ENCODE data around the gene BABAM2.
"Not testable (repeated sequence)": the region's sequence is repeated elsewhere in the genome, so short reads cannot be mapped to it uniquely, and the experiment has no call there.

Gene BABAM2

DNA sequence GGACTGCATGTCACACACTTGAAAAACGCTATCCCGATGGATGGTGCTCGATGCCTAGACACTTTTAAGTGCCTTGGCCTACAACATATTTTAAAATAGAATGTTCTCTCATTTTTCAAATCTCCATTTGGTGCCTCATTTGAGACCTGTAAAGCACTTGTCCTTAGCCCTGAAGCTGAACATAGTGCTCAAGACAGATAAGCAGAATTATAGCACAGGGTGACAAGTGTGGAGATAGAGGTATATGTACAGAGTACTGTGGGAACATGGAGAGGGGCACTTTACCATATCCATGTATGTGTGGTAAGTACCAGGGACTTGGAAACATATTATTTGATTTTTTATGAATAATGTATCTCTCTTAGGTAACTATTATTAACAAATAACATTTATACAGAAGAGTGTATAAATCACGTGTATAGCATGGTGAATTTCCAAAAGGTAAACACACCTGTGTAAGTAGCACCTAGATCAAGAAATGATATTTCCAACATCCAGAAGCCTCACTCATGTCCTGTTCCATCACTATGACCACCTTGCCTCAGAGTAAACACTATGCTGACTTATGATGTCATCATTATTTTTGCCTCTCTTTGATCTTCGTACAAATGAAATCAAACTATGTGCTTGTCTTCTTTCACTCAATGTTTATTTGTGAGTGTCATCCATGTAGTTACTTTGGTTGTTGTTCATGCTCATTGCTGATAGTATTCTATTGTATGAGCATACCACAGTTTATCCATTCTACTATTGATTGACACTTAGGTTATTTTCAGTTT is 103.6 kb downstream of the BABAM2 start:
- no peaks in the 10 kb centered on the region for H3K9me3 ChIP-seq
- no peaks in the 10 kb centered on the region for H3K27me3 ChIP-seq (ENCODE audit: low read depth)
- in situ Hi-C loops (cut with MboI; ENCODE audit: low sequenced_read_pairs): no loop called here
- H3K4me1 ChIP-seq: no peaks in the 10 kb centered on the region
- no peak for DNase-seq (ENCODE audit: low spot score in 2 of 2)
- no peaks in the 10 kb centered on the region for H3K36me3 ChIP-seq (replicated peaks)
- H3K4me3 ChIP-seq: no peak overlapping the region

DNA sequence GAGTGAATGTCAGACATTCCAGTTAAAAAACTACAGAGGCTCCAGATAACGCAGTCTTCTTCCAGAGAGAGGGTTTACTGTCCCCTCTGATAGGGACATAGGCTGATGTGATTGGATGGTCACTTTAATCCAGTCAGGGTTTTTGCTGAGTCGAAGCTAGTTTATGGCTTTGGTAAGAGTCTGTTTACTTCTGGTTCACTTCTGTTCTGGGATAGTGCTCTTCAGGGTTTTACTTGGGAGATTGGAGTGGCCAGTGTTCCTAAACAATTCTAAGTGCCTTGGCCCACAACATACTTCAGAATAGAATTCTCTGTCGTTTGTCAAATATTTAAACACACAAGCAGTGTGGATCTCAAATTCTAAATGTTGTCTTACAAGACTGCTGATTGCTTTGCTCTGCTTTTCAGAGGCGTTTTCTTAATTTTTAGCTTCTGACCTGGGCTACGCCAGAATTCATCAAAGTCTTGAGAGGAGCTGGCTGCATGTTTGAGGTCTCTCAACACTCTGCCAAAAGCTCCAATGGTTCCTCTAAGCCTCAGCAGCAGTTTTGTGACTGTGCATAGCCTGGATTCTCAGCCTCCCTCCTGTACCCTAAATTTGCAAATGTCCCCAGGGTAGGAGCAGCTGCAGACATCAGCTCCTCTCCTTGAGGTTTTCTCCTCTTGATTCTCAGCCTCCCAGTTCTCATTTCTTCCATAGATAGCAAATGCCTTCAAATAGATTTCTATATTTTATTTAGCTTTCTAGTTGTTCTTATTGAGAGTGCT is 105.8 kb downstream of the BABAM2 start:
- in situ Hi-C loops (cut with MboI; ENCODE audit: low sequenced_read_pairs): no loop called here
- no peaks in the 10 kb centered on the region for H3K4me1 ChIP-seq
- DNase-seq (ENCODE audit: low spot score in 2 of 2): no peak
- no peaks in the 10 kb centered on the region for H3K9me3 ChIP-seq
- no peaks in the 10 kb centered on the region for H3K36me3 ChIP-seq (replicated peaks)
- no peaks in the 10 kb centered on the region for H3K27me3 ChIP-seq (ENCODE audit: low read depth)
- H3K4me3 ChIP-seq: no peak overlapping the region

DNA sequence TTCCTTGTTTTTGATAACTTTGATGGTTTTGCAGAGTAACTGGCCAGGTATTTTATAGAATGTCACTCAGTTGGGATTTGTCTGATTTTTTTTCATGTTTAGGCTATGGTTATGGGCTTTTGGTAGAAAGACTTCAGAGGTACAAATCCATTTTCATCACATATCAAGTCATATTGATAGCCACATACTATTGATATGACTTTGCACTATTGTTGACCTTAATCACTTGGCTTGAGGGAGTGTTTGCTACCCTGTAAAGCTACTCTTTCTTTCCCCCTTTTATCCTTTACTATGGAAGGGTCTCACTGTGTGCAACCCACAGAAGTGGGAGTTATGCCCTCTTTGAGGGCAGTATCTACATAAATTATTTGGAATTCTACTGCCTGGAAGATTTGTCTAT is 109.8 kb downstream of the BABAM2 start:
- DNase-seq (ENCODE audit: low spot score in 2 of 2): no peak
- Histone ChIP-seq H3K9me3 (no peaks in the 10 kb centered on the region), H3K27me3 (ENCODE audit: low read depth) (no peaks in the 10 kb centered on the region), H3K4me3 (no peak overlapping the region), H3K36me3 (replicated peaks) (no peaks in the 10 kb centered on the region), H3K4me1 (no peaks in the 10 kb centered on the region)
- in situ Hi-C loops (cut with MboI; ENCODE audit: low sequenced_read_pairs): no loop called here

DNA sequence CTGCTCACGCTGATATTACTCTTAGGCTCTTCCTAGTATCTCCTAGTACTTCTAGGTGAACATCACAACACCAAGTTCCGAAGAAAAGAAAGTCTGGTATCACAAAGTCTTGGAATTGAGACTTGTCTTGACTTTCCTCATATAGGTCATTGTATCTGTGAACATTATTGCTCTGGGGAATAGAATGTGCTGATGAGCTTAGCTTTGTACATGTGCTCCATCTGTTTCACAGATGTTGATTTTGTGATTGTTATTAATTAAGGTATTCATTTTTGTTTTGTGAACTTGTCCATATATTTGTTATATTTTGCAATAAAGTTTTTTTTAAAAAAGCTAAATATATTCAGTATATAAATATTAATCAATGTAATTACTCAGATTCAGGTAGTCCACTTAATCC is 111.7 kb downstream of the BABAM2 start:
- H3K4me1 ChIP-seq: no peaks in the 10 kb centered on the region
- no peak for DNase-seq (ENCODE audit: low spot score in 2 of 2)
- no peak overlapping the region for H3K4me3 ChIP-seq
- H3K36me3 ChIP-seq (replicated peaks): no peaks in the 10 kb centered on the region
- H3K9me3 ChIP-seq: no peaks in the 10 kb centered on the region
- H3K27me3 ChIP-seq (ENCODE audit: low read depth): no peaks in the 10 kb centered on the region
- in situ Hi-C loops (cut with MboI; ENCODE audit: low sequenced_read_pairs): no loop called here

DNA sequence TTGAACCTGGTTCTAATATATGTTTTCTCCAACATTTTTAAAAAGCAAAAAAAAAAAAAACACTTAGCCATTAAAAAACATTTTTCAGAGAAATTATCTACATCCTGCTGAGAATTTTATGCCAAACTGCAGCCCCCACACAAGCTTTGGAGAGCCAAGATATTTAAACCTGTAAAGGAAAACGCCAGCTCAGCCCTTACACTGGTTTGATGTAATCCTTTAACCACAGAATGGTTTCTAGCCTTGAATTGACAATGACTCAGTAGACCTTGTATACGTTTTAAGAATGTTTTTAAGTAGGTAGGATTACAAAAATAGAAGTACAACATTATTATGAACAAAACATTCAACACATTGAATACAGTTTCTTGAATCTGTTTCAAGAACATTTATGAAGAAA is 113.6 kb downstream of the BABAM2 start:
- Histone ChIP-seq H3K4me3 (no peak overlapping the region), H3K36me3 (replicated peaks) (no peaks in the 10 kb centered on the region), H3K4me1 (no peaks in the 10 kb centered on the region), H3K27me3 (ENCODE audit: low read depth) (no peaks in the 10 kb centered on the region), H3K9me3 (no peaks in the 10 kb centered on the region)
- DNase-seq (ENCODE audit: low spot score in 2 of 2): no peak
- in situ Hi-C loops (cut with MboI; ENCODE audit: low sequenced_read_pairs): no loop called here

DNA sequence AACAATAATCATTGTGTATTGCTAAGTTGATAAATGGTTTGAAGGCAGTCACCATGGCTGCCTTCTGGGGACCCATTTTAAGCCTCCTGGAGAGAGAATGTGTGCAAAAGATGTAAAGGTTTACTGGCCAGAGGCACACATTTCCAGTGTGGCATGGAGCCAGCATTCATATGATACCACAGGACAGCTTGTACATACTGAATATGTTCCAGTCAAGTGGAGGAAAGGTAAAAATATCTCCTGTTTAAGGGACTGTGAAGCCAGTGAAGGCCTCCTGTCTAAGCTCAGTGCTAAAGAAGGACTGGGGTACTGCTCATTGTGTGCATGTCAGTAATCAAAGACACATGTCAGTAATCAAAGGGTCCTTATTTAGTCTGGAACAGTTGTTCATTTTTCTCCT is 119.2 kb downstream of the BABAM2 start:
- DNase-seq (ENCODE audit: low spot score in 2 of 2): no peak
- H3K9me3 ChIP-seq: no peaks in the 10 kb centered on the region

DNA sequence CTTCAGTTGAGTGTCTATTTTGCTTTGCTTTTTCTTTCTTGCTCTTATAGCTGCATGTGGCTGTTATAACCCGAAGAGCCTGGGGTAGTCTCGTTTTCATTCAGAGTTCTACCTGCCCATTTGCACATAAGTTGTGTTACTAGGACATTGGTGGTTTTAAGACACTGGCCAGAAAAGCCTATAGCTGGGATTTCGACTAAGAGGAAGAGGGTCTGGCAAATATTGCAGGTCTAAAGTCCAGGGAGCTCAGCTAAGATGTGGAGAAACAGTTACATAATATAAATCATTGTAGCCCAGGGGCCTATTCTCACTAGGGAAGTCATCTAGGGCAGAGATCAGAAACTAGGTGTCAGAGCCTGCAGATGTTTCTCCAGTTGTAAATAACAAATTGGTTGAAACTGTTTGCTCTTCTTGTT is 120.8 kb downstream of the BABAM2 start:
- no peak for DNase-seq (ENCODE audit: low spot score in 2 of 2)
- Histone ChIP-seq H3K36me3 (replicated peaks) (no peaks in the 10 kb centered on the region), H3K4me3 (no peak overlapping the region), H3K27me3 (ENCODE audit: low read depth) (no peaks in the 10 kb centered on the region), H3K4me1 (no peaks in the 10 kb centered on the region), H3K9me3 (no peaks in the 10 kb centered on the region)
- in situ Hi-C loops (cut with MboI; ENCODE audit: low sequenced_read_pairs): no loop called here

More for the DNA sequence above, 119.2 kb downstream of the BABAM2 start:
- in situ Hi-C loops (cut with MboI; ENCODE audit: low sequenced_read_pairs): no loop called here
- H3K4me3 ChIP-seq: no peak overlapping the region
- H3K27me3 ChIP-seq (ENCODE audit: low read depth): no peaks in the 10 kb centered on the region
- H3K36me3 ChIP-seq (replicated peaks): no peaks in the 10 kb centered on the region
- no peaks in the 10 kb centered on the region for H3K4me1 ChIP-seq

DNA sequence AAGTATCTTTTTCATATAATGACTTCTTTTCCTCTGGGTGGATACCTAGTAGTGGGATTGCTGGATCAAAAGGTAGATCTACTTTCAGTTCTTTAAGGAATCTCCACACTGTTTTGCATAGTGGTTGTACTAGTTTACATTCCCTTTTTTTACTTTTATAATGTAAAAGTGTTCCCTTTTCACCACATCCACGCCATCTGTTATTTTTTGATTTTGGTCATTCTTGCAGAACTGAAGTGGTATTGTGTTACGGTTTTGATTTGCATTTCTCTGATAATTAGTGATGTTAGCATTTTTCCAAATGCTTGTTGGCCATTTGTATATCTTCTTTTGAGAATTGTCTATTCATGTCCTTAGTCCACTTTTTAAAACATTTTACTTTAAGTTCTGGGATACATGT is 127.9 kb downstream of the BABAM2 start:
- DNase-seq (ENCODE audit: low spot score in 2 of 2); H3K4me3 ChIP-seq; in situ Hi-C loops (cut with MboI; ENCODE audit: low sequenced_read_pairs); H3K9me3 ChIP-seq; H3K36me3 ChIP-seq (replicated peaks); H3K4me1 ChIP-seq; H3K27me3 ChIP-seq (ENCODE audit: low read depth): not testable (repeated sequence)

DNA sequence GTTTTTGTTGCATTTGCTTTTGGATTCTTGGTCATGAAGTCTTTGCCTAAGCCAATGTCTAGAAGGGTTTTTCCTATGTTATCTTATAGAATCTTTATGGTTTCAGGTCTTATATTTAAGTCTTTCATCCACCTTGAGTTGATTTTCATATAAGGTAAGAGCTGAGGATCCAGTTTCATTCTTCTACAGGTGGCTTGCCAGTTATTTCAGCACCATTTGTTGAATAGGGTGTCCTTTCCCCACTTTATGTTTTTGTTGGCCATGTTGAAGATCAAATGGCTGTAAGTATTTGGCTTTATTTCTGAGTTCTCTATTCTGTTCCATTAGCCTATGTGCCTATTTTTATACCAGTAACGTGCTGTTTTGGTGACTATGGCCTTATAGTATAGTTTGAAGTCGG is 129.0 kb downstream of the BABAM2 start:
- H3K4me1 ChIP-seq; H3K4me3 ChIP-seq; H3K27me3 ChIP-seq (ENCODE audit: low read depth); H3K9me3 ChIP-seq; in situ Hi-C loops (cut with MboI; ENCODE audit: low sequenced_read_pairs); H3K36me3 ChIP-seq (replicated peaks); DNase-seq (ENCODE audit: low spot score in 2 of 2): not testable (repeated sequence)

DNA sequence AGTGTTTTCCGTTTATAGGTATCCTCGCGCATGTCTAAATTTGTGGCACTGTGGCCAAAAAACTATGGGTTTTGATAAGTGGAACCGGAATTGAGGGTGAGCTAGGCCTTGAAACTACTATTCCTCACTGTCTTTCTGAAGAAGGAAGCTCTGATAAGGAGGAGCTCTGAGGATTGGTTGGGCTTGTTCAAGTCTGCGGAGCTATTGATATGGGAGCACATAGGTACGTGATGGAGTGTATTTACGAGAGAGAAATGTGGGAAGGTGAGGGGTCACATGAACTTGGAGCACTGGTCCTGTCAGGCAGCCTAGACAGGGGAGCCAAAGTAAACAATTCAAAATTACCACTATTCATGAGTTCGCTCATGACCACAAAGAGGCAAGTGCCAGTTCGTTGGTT is 131.4 kb downstream of the BABAM2 start:
- H3K36me3 ChIP-seq (replicated peaks): no peaks in the 10 kb centered on the region
- in situ Hi-C loops (cut with MboI; ENCODE audit: low sequenced_read_pairs): no loop called here

DNA sequence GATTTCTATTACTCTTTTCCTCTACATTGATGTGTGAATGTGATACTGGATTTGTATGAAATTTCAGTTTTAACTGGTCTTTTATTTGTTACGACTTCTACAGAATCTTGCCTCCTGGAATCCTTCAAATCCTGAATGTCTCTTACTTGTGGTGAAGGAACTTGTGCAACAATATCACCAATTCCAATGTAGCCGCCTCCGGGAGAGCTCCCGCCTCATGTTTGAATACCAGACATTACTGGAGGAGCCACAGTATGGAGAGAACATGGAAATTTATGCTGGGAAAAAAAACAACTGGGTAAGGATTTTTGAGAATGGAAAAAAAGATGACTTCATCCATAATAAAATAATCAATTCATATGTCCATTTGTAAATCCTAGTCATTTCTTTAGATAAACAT is 134.6 kb downstream of the BABAM2 start:
- H3K9me3 ChIP-seq: no peaks in the 10 kb centered on the region
- no peak for DNase-seq (ENCODE audit: low spot score in 2 of 2)
- H3K4me3 ChIP-seq: no peak overlapping the region
- no peaks in the 10 kb centered on the region for H3K4me1 ChIP-seq
- no peaks in the 10 kb centered on the region for H3K27me3 ChIP-seq (ENCODE audit: low read depth)
- in situ Hi-C loops (cut with MboI; ENCODE audit: low sequenced_read_pairs): no loop called here
- H3K36me3 ChIP-seq (replicated peaks): no peaks in the 10 kb centered on the region

More for the DNA sequence above, 131.4 kb downstream of the BABAM2 start:
- no peaks in the 10 kb centered on the region for H3K27me3 ChIP-seq (ENCODE audit: low read depth)
- no peak for DNase-seq (ENCODE audit: low spot score in 2 of 2)
- H3K9me3 ChIP-seq: no peaks in the 10 kb centered on the region
- no peaks in the 10 kb centered on the region for H3K4me1 ChIP-seq
- H3K4me3 ChIP-seq: no peak overlapping the region

DNA sequence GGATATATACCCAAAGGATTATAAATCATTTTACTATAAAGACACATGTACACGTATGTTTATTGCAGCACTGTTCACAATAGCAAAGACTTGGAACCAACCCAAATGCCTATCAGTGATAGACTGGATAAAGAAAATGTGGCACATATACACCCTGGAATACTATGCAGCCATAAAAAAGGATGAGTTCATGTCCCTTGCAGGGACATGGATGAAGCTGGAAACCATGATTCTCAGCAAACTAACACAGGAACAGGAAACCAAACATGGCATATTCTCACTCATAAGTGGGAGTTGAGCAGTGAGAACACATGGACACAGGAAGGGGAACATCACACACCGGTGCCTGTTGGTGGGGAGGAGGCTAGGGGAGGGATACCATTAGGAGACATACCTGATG is 135.7 kb downstream of the BABAM2 start:
- H3K4me1 ChIP-seq; H3K27me3 ChIP-seq (ENCODE audit: low read depth); H3K4me3 ChIP-seq; H3K36me3 ChIP-seq (replicated peaks); in situ Hi-C loops (cut with MboI; ENCODE audit: low sequenced_read_pairs); DNase-seq (ENCODE audit: low spot score in 2 of 2); H3K9me3 ChIP-seq: not testable (repeated sequence)

DNA sequence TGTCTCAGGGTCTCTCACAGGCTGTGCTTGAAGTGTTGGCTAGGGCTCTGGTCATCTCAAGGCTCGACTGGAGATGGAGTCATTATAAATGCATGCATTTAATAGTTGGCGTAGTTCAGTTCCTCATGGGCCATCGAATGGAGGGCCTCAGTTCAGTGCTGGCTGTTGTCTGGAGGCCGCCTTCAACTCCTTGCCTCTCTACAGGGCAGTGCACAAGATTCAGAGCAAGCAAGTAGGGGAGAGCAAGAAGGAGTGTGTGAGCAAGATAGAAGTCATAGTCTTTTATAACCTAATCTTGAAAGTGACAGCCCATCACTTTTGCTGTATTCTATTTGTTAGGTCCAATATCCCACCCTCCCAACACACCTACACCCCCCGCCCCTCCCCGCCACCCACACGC is 137.5 kb downstream of the BABAM2 start:
- Histone ChIP-seq H3K36me3 (replicated peaks) (no peaks in the 10 kb centered on the region), H3K9me3 (no peaks in the 10 kb centered on the region), H3K4me3 (no peak overlapping the region), H3K4me1 (no peaks in the 10 kb centered on the region), H3K27me3 (ENCODE audit: low read depth) (no peaks in the 10 kb centered on the region)
- in situ Hi-C loops (cut with MboI; ENCODE audit: low sequenced_read_pairs): no loop called here
- no peak for DNase-seq (ENCODE audit: low spot score in 2 of 2)

DNA sequence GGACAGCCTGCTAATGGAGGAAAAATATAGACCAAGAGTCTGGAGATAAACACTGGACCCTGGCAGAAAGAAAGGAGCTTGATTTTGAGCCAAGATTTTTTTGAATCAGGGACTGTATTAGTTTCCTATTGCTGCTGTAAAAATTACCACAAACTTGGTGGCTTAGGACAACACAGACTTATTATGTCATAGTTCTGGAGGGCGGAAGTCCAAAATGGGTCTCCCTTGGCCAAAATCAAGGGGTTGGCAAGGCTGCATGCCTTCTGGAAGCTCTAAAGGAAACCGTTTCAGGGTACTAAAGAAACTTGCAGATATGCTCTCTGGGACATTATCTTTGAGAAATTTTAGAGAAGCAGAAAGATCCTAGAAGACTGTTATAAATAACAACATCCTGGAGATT is 140.1 kb downstream of the BABAM2 start:
- Histone ChIP-seq H3K9me3 (no peaks in the 10 kb centered on the region), H3K27me3 (ENCODE audit: low read depth) (no peaks in the 10 kb centered on the region), H3K4me3 (no peak overlapping the region), H3K4me1 (peaks cover 2% of the 10 kb centered on the region), H3K36me3 (replicated peaks) (no peaks in the 10 kb centered on the region)
- in situ Hi-C loops (cut with MboI; ENCODE audit: low sequenced_read_pairs): no loop called here
- DNase-seq (ENCODE audit: low spot score in 2 of 2): no peak
